ENCODE measurements around the gene GLMP.

- no peak for TF ChIP-seq POLR2AphosphoS5 (IDR thresholded peaks at IDR 0.05; ENCODE audit: low read depth, low read length)
- no peak for TF ChIP-seq POLR2A (IDR thresholded peaks at IDR 0.05; ENCODE audit: low read depth, low read length)
- TF ChIP-seq TAF1 (IDR thresholded peaks at IDR 0.05; ENCODE audit: borderline replicate concordance, low read depth, low read length): no peak
These were observed 29.4 kb downstream of the GLMP start for GRCh38 chr1:156266051-156266450.
